Stimulated activated naive B cell treated with anti-CD40 and anti-IgM and Interleukin-4, amounts not matched to agents 10 μg/mL and 1 μg/mL and 100 μg/mL, for 72 hours (primary cell): Measurements from ENCODE around the gene FAM78B.

ENCODE experiments used
- ATAC-seq, 2 donors: fragments of 150-1000 bp; cut with Tn5 transposase; replicated peaks; 2 replicates each; pipeline ENCODE4 v1.10.0; 2021; ENCODE audit warnings: moderate library complexity in 1 of 2
- DNase-seq: peaks from one replicate; pipeline ENCODE4 v3.0.0; 2021
- H3K27ac Mint-ChIP-seq: one replicate; pipeline ENCODE4 v1.8.0; 2022; ENCODE audit warnings: mild to moderate bottlenecking, mixed read lengths
- H3K27me3 Mint-ChIP-seq, 2 donors: one replicate each; pipeline ENCODE4 v1.8.0; 2022; ENCODE audit warnings: mixed read lengths in 2 of 2
- H3K36me3 Mint-ChIP-seq, 2 donors: one replicate each; pipeline ENCODE4 v1.8.0; 2022; ENCODE audit warnings: mixed read lengths in 2 of 2, mild to moderate bottlenecking in 1 of 2
- H3K4me1 Mint-ChIP-seq, 2 donors: one replicate each; pipeline ENCODE4 v1.8.0; 2022; ENCODE audit warnings: mixed read lengths in 2 of 2, mild to moderate bottlenecking in 1 of 2
- H3K4me3 Mint-ChIP-seq, 2 donors: one replicate each; pipeline ENCODE4 v1.8.0; 2022; ENCODE audit warnings: mild to moderate bottlenecking in 2 of 2, mixed read lengths in 2 of 2, moderate library complexity in 1 of 2
- H3K9me3 Mint-ChIP-seq, 2 donors: one replicate each; pipeline ENCODE4 v1.8.0; 2022; ENCODE audit warnings: mixed read lengths in 2 of 2, mild to moderate bottlenecking in 1 of 2

The FAM78B gene

GRCh38 chr1:166053395-166053794 is 113.4 kb downstream of the FAM78B start:
- no peaks in the 10 kb centered on the region for H3K9me3 Mint-ChIP-seq
- no peak for ATAC-seq
- no peak for DNase-seq
- no peaks in the 10 kb centered on the region for H3K36me3 Mint-ChIP-seq
- no peak overlapping the region for H3K27ac Mint-ChIP-seq
- no peaks in the 10 kb centered on the region for H3K4me1 Mint-ChIP-seq
- peaks cover 7 to 19% of the 10 kb centered on the region in 2 donors for H3K27me3 Mint-ChIP-seq
- H3K4me3 Mint-ChIP-seq, result no peak overlapping the region

- ATAC-seq (no peak), DNase-seq (no peak)
- no peaks in the 10 kb centered on the region for H3K4me1 Mint-ChIP-seq
- H3K36me3 Mint-ChIP-seq, result no peaks in the 10 kb centered on the region
- H3K27me3 Mint-ChIP-seq, result peaks cover 9 to 27% of the 10 kb centered on the region in 2 donors
- no peak overlapping the region for H3K27ac Mint-ChIP-seq
- H3K9me3 Mint-ChIP-seq, result peaks cover 0 to 2% of the 10 kb centered on the region in 2 donors
- no peak overlapping the region for H3K4me3 Mint-ChIP-seq
Observed at GRCh38 chr1:166040202-166040997, 126.4 kb downstream of the FAM78B start.

GRCh38 chr1:166039436-166040201 is 127.2 kb downstream of the FAM78B start:
- Mint-ChIP-seq H3K9me3 (no peaks in the 10 kb centered on the region), H3K27ac (no peak overlapping the region), H3K4me3 (no peak overlapping the region), H3K27me3 (peaks cover 9 to 31% of the 10 kb centered on the region in 2 donors), H3K4me1 (no peaks in the 10 kb centered on the region), H3K36me3 (no peaks in the 10 kb centered on the region)
- no peak for ATAC-seq
- DNase-seq, result no peak

- ATAC-seq (no peak), DNase-seq (no peak)
- peaks cover 0 to 23% of the 10 kb centered on the region in 2 donors for H3K27me3 Mint-ChIP-seq
- no peak overlapping the region for H3K27ac Mint-ChIP-seq
- H3K4me1 Mint-ChIP-seq, result no peaks in the 10 kb centered on the region
- H3K9me3 Mint-ChIP-seq, result no peaks in the 10 kb centered on the region
- H3K36me3 Mint-ChIP-seq, result no peaks in the 10 kb centered on the region
- H3K4me3 Mint-ChIP-seq, result no peak overlapping the region
Observed at GRCh38 chr1:166036092-166036491, 130.7 kb downstream of the FAM78B start.

GRCh38 chr1:166032572-166033371 is 134.0 kb downstream of the FAM78B start:
- Mint-ChIP-seq H3K4me3 (no peak overlapping the region), H3K36me3 (no peaks in the 10 kb centered on the region), H3K4me1 (no peaks in the 10 kb centered on the region), H3K9me3 (no peaks in the 10 kb centered on the region), H3K27ac (no peak overlapping the region), H3K27me3 (peaks cover 0 to 17% of the 10 kb centered on the region in 2 donors)
- DNase-seq (no peak), ATAC-seq (no peak)

GRCh38 chr1:166031932-166032571 is 134.7 kb downstream of the FAM78B start:
- H3K4me3 Mint-ChIP-seq, result no peak overlapping the region
- H3K27ac Mint-ChIP-seq, result no peak overlapping the region
- peaks cover 6 to 21% of the 10 kb centered on the region in 2 donors for H3K27me3 Mint-ChIP-seq
- H3K4me1 Mint-ChIP-seq, result no peaks in the 10 kb centered on the region
- H3K9me3 Mint-ChIP-seq, result no peaks in the 10 kb centered on the region
- no peak for ATAC-seq
- H3K36me3 Mint-ChIP-seq, result no peaks in the 10 kb centered on the region
- DNase-seq, result no peak

GRCh38 chr1:166029196-166029945 is 137.4 kb downstream of the FAM78B start:
- H3K27ac Mint-ChIP-seq, result no peak overlapping the region
- H3K4me3 Mint-ChIP-seq, result no peak overlapping the region
- no peaks in the 10 kb centered on the region for H3K36me3 Mint-ChIP-seq
- no peak for ATAC-seq
- peaks cover 15 to 21% of the 10 kb centered on the region in 2 donors for H3K27me3 Mint-ChIP-seq
- H3K9me3 Mint-ChIP-seq, result no peaks in the 10 kb centered on the region
- H3K4me1 Mint-ChIP-seq, result no peaks in the 10 kb centered on the region
- no peak for DNase-seq

- Mint-ChIP-seq H3K9me3 (no peaks in the 10 kb centered on the region), H3K4me1 (no peaks in the 10 kb centered on the region), H3K36me3 (no peaks in the 10 kb centered on the region), H3K27ac (no peak overlapping the region), H3K27me3 (peaks cover 19 to 28% of the 10 kb centered on the region in 2 donors), H3K4me3 (no peak overlapping the region)
- DNase-seq, result no peak
- no peak for ATAC-seq
Observed at GRCh38 chr1:166026555-166026954, 140.2 kb downstream of the FAM78B start.

GRCh38 chr1:166026143-166026542 is 140.7 kb downstream of the FAM78B start:
- H3K27me3 Mint-ChIP-seq, result peaks cover 16 to 29% of the 10 kb centered on the region in 2 donors
- ATAC-seq, result no peak
- H3K36me3 Mint-ChIP-seq, result no peaks in the 10 kb centered on the region
- no peak for DNase-seq
- no peak overlapping the region for H3K4me3 Mint-ChIP-seq
- no peaks in the 10 kb centered on the region for H3K4me1 Mint-ChIP-seq
- H3K9me3 Mint-ChIP-seq, result no peaks in the 10 kb centered on the region
- H3K27ac Mint-ChIP-seq, result no peak overlapping the region

GRCh38 chr1:166020210-166020609 is 146.6 kb downstream of the FAM78B start:
- H3K27ac Mint-ChIP-seq, result no peak overlapping the region
- DNase-seq, result no peak
- H3K36me3 Mint-ChIP-seq, result no peaks in the 10 kb centered on the region
- H3K9me3 Mint-ChIP-seq, result no peaks in the 10 kb centered on the region
- ATAC-seq, result no peak
- H3K27me3 Mint-ChIP-seq, result peaks cover 14 to 28% of the 10 kb centered on the region in 2 donors
- H3K4me1 Mint-ChIP-seq, result no peaks in the 10 kb centered on the region
- no peak overlapping the region for H3K4me3 Mint-ChIP-seq
